ENCODE results near the gene EMC1.

The EMC1 gene

GRCh38 chr1:19213580-19213979 is 37.7 kb downstream of the EMC1 start:
- DNase-seq: no peak

GRCh38 chr1:19212167-19212566 is 39.2 kb downstream of the EMC1 start:
- no peak for DNase-seq

- DNase-seq: no peak
These were observed 40.4 kb downstream of the EMC1 start for GRCh38 chr1:19210772-19211549.

- DNase-seq: peak; percentile 71
These were observed 41.1 kb downstream of the EMC1 start, which contains the start of gene UBR4 for GRCh38 chr1:19209990-19210771. UBR4 (minus strand) TSS chr1:19210266; CDS start chr1:19210248, 18 bp downstream.

- no peak for DNase-seq
These were observed 41.8 kb downstream of the EMC1 start for GRCh38 chr1:19209439-19209989.

GRCh38 chr1:19208710-19209438 is 42.5 kb downstream of the EMC1 start:
- no peak for DNase-seq

- no peak for DNase-seq
These were observed 44.4 kb downstream of the EMC1 start for GRCh38 chr1:19206947-19207346.

- no peak for DNase-seq
These were observed 45.5 kb downstream of the EMC1 start for GRCh38 chr1:19205845-19206244.

GRCh38 chr1:19205403-19205802 is 45.9 kb downstream of the EMC1 start:
- DNase-seq: no peak

- no peak for DNase-seq
These were observed 46.7 kb downstream of the EMC1 start for GRCh38 chr1:19204446-19205266.

- no peak for DNase-seq
These were observed 47.9 kb downstream of the EMC1 start for GRCh38 chr1:19203440-19203839.

- no peak for DNase-seq
These were observed 48.9 kb downstream of the EMC1 start for GRCh38 chr1:19202396-19202795.

GRCh38 chr1:19199969-19200604 is 51.2 kb downstream of the EMC1 start:
- no peak for DNase-seq

- DNase-seq: no peak
These were observed 51.9 kb downstream of the EMC1 start for GRCh38 chr1:19199329-19199968.

- DNase-seq: no peak
These were observed 52.5 kb downstream of the EMC1 start for GRCh38 chr1:19198820-19199219.

- DNase-seq: no peak
These were observed 53.5 kb downstream of the EMC1 start for GRCh38 chr1:19197845-19198244.

GRCh38 chr1:19196331-19196730 is 55.0 kb downstream of the EMC1 start:
- DNase-seq: no peak

GRCh38 chr1:19193004-19193403 is 58.3 kb downstream of the EMC1 start:
- no peak for DNase-seq

GRCh38 chr1:19191811-19192210 is 59.5 kb downstream of the EMC1 start:
- no peak for DNase-seq

- DNase-seq: no peak
These were observed 60.9 kb downstream of the EMC1 start for GRCh38 chr1:19190468-19190867.

- no peak for DNase-seq
These were observed 62.1 kb downstream of the EMC1 start for GRCh38 chr1:19189270-19189669.
